Neural progenitor cell (in vitro differentiated cells): ENCODE measurements around the gene MUC3A. TPM values are rescaled to one million over a fixed set of nuclear protein-coding genes. Genes with fewer than 3 reads are reported as not detected.
"Not testable (repeated sequence)": the region's sequence is repeated elsewhere in the genome, so short reads cannot be mapped to it uniquely, and the experiment has no call there.

ENCODE experiments used
- DNase-seq: peaks from one replicate; pipeline ENCODE4 v3.0.0-alpha.2; 2016; ENCODE audit warnings: low spot score
- H2AFZ ChIP-seq: fragments of 200-600 bp; sonication (generic); replicated peaks from 2 replicates; pipeline ENCODE4 v1.6.1; 2016; ENCODE audit warnings: antibody characterized with exemption
- H3F3A ChIP-seq: fragments of 200-600 bp; sonication (generic); 2 replicates; pipeline ENCODE4 v1.6.1; 2016; ENCODE audit warnings: antibody characterized with exemption, low read depth
- H3K27ac ChIP-seq: fragments of 200-600 bp; sonication (generic); 2 replicates; pipeline ENCODE4 v1.5.1; 2016; ENCODE audit warnings: mild to moderate bottlenecking
- H3K27me3 ChIP-seq: fragments of 200-600 bp; sonication (generic); 2 replicates; pipeline ENCODE4 v1.6.1; 2016; ENCODE audit warnings: mild to moderate bottlenecking, moderate library complexity
- H3K36me3 ChIP-seq: fragments of 200-600 bp; sonication (generic); 2 replicates; pipeline ENCODE4 v1.5.1; 2016
- H3K4me1 ChIP-seq: fragments of 200-600 bp; sonication (generic); 2 replicates; pipeline ENCODE4 v1.6.1; 2016; ENCODE audit warnings: mixed run types
- H3K4me2 ChIP-seq: fragments of 200-600 bp; sonication (generic); 2 replicates; pipeline ENCODE4 v1.6.1; 2016
- H3K4me3 ChIP-seq: fragments of 200-600 bp; sonication (generic); 2 replicates; pipeline ENCODE4 v1.5.1; 2016
- H3K79me2 ChIP-seq: fragments of 200-600 bp; sonication (generic); 2 replicates; pipeline ENCODE4 v1.6.1; 2016; ENCODE audit warnings: low read depth
- H3K9ac ChIP-seq: fragments of 200-600 bp; sonication (generic); 2 replicates; pipeline ENCODE4 v1.6.1; 2016
- H3K9me3 ChIP-seq: fragments of 200-600 bp; sonication (generic); 2 replicates; pipeline ENCODE4 v1.5.1; 2016; ENCODE audit warnings: low read depth
- H4K20me1 ChIP-seq: fragments of 200-600 bp; sonication (generic); 2 replicates; pipeline ENCODE4 v1.6.1; 2016; ENCODE audit warnings: low read depth
- H3K27ac Mint-ChIP-seq: 3 replicates; pipeline ENCODE4 v1.8.0; 2021; ENCODE audit warnings: mixed read lengths
- H3K27me3 Mint-ChIP-seq: 2 replicates; pipeline ENCODE4 v1.8.0; 2022; ENCODE audit warnings: low read depth, mild to moderate bottlenecking, inconsistent platforms, moderate library complexity, mixed read lengths; ENCODE audit not compliant: insufficient read depth
- H3K36me3 Mint-ChIP-seq: 3 replicates; pipeline ENCODE4 v1.8.0; 2021; ENCODE audit warnings: mixed read lengths
- H3K4me1 Mint-ChIP-seq: 3 replicates; pipeline ENCODE4 v1.8.0; 2021; ENCODE audit warnings: mixed read lengths
- H3K4me3 Mint-ChIP-seq: 3 replicates; pipeline ENCODE4 v1.8.0; 2021; ENCODE audit warnings: mild to moderate bottlenecking, moderate library complexity, mixed read lengths
- H3K9me3 Mint-ChIP-seq: 3 replicates; pipeline ENCODE4 v1.8.0; 2020; ENCODE audit warnings: mixed read lengths
- EZH2 ChIP-seq: fragments of 200-600 bp; sonication (generic); IDR thresholded peaks from 2 replicates; pipeline ENCODE4 v1.6.1; 2017; ENCODE audit warnings: antibody characterized with exemption, mild to moderate bottlenecking, moderate library complexity
- EZH2phosphoT487 ChIP-seq: fragments of 200-600 bp; sonication (generic); IDR thresholded peaks from 2 replicates; pipeline ENCODE4 v1.6.1; 2017; ENCODE audit warnings: antibody characterized with exemption
- total RNA-seq: library from RNA; depleted of rRNA; stranded (reverse); fragments of >200 nt; gene quantifications from 2 replicates; pipeline ENCODE4 v1.2.3, GENCODE V29; 2015; ENCODE audit warnings: low replicate concordance
- TF ChIP-seq, protein P1 (sequence below): fragments of 200-600 bp; sonication (generic); IDR thresholded peaks from 2 replicates; pipeline ENCODE4 v1.5.1; 2017; ENCODE audit warnings: antibody characterized with exemption, mild to moderate bottlenecking

Gene MUC3A
- total RNA-seq, 1 donor from 2014 or later, result 0.80 TPM

DNA sequence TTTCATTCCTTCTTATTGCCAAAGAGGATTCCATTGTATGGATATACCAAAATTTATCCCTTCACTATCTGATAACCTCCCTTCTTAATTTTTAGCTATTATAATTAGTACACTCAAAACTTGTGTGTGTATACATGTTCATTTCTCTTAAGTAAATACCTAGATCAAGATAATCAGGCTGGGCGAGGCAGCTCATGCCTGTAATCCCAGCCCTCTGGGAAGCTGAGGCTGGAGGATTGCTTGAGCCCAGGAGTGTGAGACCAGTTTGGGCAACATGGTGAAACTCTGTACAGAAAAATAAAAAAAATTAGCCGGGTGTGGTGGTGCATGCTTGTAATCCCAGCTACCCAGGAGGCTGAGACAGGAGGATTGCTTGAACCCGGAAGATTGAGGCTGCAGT is 37.9 kb upstream of the MUC3A start:
- Histone ChIP-seq H3K36me3 (no peaks in the 10 kb centered on the region), H3K27me3 (no peaks in the 10 kb centered on the region), H3K9ac (no peak overlapping the region), H3K4me2 (no peak overlapping the region), H3F3A (peaks cover 6% of the 10 kb centered on the region), H3K9me3 (no peaks in the 10 kb centered on the region), H3K4me3 (no peak overlapping the region), H3K4me1 (no peaks in the 10 kb centered on the region), H2AFZ (no peak overlapping the region), H4K20me1 (no peaks in the 10 kb centered on the region), H3K79me2 (no peaks in the 10 kb centered on the region), H3K27ac (no peak overlapping the region)
- H3K36me3 Mint-ChIP-seq, result no peaks in the 10 kb centered on the region
- TF ChIP-seq EZH2phosphoT487 (no peak), EZH2 (no peak)
- TF ChIP-seq, protein P1, sequence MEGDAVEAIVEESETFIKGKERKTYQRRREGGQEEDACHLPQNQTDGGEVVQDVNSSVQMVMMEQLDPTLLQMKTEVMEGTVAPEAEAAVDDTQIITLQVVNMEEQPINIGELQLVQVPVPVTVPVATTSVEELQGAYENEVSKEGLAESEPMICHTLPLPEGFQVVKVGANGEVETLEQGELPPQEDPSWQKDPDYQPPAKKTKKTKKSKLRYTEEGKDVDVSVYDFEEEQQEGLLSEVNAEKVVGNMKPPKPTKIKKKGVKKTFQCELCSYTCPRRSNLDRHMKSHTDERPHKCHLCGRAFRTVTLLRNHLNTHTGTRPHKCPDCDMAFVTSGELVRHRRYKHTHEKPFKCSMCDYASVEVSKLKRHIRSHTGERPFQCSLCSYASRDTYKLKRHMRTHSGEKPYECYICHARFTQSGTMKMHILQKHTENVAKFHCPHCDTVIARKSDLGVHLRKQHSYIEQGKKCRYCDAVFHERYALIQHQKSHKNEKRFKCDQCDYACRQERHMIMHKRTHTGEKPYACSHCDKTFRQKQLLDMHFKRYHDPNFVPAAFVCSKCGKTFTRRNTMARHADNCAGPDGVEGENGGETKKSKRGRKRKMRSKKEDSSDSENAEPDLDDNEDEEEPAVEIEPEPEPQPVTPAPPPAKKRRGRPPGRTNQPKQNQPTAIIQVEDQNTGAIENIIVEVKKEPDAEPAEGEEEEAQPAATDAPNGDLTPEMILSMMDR, result no peak
- H3K27me3 Mint-ChIP-seq, result peaks cover 14% of the 10 kb centered on the region
- DNase-seq, result no peak
- no peak overlapping the region for H3K4me3 Mint-ChIP-seq
- no peak overlapping the region for H3K27ac Mint-ChIP-seq
- peaks cover 4% of the 10 kb centered on the region for H3K9me3 Mint-ChIP-seq
- no peaks in the 10 kb centered on the region for H3K4me1 Mint-ChIP-seq

DNA sequence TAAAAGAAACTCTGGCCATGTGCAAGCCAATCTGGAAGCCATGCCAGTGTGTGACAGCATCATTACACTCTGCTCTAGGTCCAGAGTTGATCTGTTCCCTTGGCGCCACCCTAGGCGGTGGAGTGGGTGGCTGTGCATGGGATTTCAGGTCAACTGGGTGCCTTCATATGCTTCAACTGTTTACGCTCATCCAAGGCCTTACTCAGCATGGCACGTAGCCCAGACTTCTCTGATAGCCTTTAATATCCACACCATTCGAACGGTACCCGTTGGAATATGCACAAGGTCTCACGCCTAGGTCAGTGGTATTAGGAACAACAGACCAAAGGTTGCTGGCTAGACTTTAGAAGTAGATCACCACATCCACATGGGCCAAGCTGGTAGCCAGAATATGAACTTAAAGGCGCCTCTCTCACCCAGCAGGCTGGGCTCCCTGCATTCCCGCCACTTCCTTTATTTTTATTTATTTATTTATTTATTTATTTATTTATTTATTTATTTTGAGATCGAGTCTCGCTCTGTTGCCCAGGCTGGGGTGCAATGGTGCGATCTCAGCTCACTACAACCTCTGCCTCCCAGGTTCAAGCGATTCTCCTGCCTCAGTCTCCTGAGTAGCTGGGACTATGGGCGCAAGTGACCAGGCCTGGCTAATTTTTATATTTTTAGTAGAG is 35.0 kb upstream of the MUC3A start:
- Histone ChIP-seq H3K9ac (no peak overlapping the region), H3K4me2 (no peak overlapping the region), H3K79me2 (no peaks in the 10 kb centered on the region), H2AFZ (no peak overlapping the region), H3K27me3 (no peaks in the 10 kb centered on the region), H3K4me1 (no peaks in the 10 kb centered on the region), H3K9me3 (no peaks in the 10 kb centered on the region), H3F3A (peaks cover 6% of the 10 kb centered on the region), H3K27ac (no peak overlapping the region), H3K36me3 (no peaks in the 10 kb centered on the region), H4K20me1 (no peaks in the 10 kb centered on the region), H3K4me3 (no peak overlapping the region)
- Mint-ChIP-seq H3K27me3 (peaks cover 9% of the 10 kb centered on the region), H3K36me3 (no peaks in the 10 kb centered on the region), H3K4me3 (no peak overlapping the region), H3K4me1 (no peaks in the 10 kb centered on the region), H3K27ac (no peak overlapping the region), H3K9me3 (peaks cover 1% of the 10 kb centered on the region)
- TF ChIP-seq EZH2 (no peak), EZH2phosphoT487 (no peak)
- TF ChIP-seq, protein P1, result no peak
- DNase-seq, result no peak

DNA sequence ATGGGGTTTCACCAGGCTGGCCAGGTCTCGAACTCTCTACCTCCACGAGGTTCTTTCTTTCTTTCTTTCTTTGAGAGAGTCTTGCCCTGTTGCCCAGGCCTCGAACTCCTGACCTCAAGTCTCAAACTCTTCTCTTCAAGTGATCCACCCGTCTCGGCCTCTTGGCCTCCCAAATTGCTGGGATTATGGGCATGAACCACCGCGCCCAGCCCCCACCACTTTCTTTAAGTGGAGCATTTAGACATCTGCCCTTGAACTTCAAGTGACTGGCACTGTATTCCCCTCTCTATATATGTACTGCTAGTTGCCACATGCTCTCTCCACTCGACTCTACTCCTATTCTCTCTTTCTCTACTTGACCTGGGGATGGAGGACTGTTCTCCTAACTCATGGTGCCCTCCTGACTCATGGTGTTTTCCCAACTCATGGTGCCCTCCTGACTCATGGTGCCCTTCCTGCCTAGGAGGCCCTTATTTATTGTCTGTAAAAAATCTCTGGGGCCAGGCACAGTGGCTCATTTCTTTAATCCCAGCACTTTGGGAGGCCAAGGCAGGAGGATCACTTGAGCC is 34.4 kb upstream of the MUC3A start:
- no peak overlapping the region for H3K4me2 ChIP-seq
- Mint-ChIP-seq H3K9me3 (peaks cover 1% of the 10 kb centered on the region), H3K4me3 (no peak overlapping the region), H3K27ac (peak overlapping the region; percentile 86), H3K27me3 (peaks cover 8% of the 10 kb centered on the region), H3K4me1 (no peaks in the 10 kb centered on the region), H3K36me3 (no peaks in the 10 kb centered on the region)
- H3F3A ChIP-seq, result peaks cover 6% of the 10 kb centered on the region
- H3K4me3 ChIP-seq, result no peak overlapping the region
- no peaks in the 10 kb centered on the region for H3K27me3 ChIP-seq
- no peak overlapping the region for H3K27ac ChIP-seq
- no peak overlapping the region for H3K9ac ChIP-seq
- H3K36me3 ChIP-seq, result no peaks in the 10 kb centered on the region
- no peaks in the 10 kb centered on the region for H3K4me1 ChIP-seq
- no peak overlapping the region for H2AFZ ChIP-seq
- H3K9me3 ChIP-seq, result no peaks in the 10 kb centered on the region
- no peaks in the 10 kb centered on the region for H4K20me1 ChIP-seq
- TF ChIP-seq, protein P1, result no peak
- no peak for TF ChIP-seq EZH2phosphoT487
- TF ChIP-seq EZH2, result no peak
- no peak for DNase-seq
- no peaks in the 10 kb centered on the region for H3K79me2 ChIP-seq

DNA sequence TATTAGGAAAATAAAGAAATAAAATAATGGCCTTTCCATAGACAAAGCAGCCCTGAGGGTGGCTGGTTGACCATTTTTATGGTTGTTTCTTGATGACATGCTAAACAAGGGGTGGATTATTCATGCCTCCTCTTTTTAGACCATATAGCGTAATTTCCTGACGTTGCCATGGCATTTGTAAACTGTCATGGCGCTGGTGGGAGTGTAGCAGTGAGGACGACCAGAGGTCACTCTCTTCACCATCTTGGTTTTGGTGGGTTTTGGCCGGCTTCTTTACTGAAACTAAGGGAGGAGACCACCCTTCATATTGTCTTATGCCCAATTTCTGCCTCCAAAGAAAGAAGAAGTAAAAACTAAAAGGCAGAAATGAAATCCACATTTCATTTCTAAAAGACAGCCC is 30.0 kb upstream of the MUC3A start:
- H3K27ac Mint-ChIP-seq, H3K27me3 Mint-ChIP-seq, DNase-seq, H4K20me1 ChIP-seq, H3K79me2 ChIP-seq, H3K27ac ChIP-seq, H3K4me3 ChIP-seq, H3K9me3 ChIP-seq, H3K4me1 Mint-ChIP-seq, H3K36me3 ChIP-seq, H3F3A ChIP-seq, H3K9me3 Mint-ChIP-seq, H3K36me3 Mint-ChIP-seq, H3K9ac ChIP-seq, H3K4me3 Mint-ChIP-seq, H3K27me3 ChIP-seq, H3K4me1 ChIP-seq, H2AFZ ChIP-seq, H3K4me2 ChIP-seq: not testable (repeated sequence)

DNA sequence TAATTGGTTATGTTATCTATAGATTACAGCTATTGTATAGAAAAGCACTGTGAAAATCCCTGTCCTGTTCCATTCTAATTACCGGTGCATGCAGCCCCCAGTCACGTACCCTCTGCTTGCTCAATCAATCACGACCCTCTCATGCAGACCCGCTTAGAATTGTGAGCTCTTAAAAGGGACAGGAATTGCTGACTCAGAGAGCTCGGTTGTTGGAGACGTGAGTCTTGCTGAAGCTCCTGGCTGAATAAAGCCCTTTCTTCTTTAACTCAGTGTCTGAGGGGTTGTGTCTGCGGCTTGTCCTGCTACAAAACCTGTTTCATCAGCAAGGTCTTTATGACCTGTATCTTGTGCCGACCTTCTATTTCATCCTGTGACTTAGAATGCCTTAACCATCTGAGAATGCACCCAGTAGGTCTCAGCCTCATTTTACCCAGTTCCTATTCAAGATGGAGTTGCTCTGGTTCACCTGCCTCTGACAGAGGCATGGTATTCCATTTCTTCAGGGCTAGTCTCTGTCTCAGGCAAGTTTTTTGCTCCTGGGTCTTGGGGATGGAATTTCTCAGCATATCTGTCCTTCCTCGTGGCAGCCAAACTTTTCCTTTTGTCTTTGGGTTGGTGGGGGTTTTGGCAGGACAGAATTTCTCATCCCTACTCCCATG is 29.4 kb upstream of the MUC3A start:
- not testable (repeated sequence) for H3K36me3 Mint-ChIP-seq, H3K4me1 Mint-ChIP-seq, H3K4me1 ChIP-seq, H3K36me3 ChIP-seq, H3K27me3 Mint-ChIP-seq, H3K9ac ChIP-seq, H3K9me3 ChIP-seq, H3F3A ChIP-seq, H2AFZ ChIP-seq, DNase-seq, H3K27me3 ChIP-seq, H3K4me3 Mint-ChIP-seq, H3K9me3 Mint-ChIP-seq, H3K27ac ChIP-seq, H3K27ac Mint-ChIP-seq, H3K79me2 ChIP-seq, H3K4me2 ChIP-seq, H4K20me1 ChIP-seq, H3K4me3 ChIP-seq
